ENCODE results near the gene STRADB.

Gene STRADB

DNA sequence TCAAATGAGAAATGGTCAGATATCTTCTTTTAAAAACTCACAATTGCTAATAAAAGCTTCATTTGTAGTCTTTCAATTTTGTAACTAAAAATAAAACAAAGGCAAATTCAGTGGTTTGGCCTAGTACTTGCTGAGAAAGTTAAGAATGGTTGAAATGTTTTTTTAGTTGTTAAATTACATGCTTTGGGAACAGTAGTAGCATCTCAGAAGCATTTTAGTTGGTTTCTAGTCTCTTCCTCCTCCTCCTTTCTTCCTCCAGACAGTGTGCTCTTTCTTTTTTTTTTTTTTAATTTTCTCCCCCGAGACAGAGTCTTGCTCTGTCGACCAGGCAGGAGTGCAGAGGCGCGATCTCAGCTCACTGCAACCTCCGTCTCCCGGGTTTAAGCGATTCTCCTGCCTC lies 10.1 kb upstream of the STRADB start:
- no peak for DNase-seq (ENCODE audit: low read depth in 2 of 2)
- TF ChIP-seq, protein P1, sequence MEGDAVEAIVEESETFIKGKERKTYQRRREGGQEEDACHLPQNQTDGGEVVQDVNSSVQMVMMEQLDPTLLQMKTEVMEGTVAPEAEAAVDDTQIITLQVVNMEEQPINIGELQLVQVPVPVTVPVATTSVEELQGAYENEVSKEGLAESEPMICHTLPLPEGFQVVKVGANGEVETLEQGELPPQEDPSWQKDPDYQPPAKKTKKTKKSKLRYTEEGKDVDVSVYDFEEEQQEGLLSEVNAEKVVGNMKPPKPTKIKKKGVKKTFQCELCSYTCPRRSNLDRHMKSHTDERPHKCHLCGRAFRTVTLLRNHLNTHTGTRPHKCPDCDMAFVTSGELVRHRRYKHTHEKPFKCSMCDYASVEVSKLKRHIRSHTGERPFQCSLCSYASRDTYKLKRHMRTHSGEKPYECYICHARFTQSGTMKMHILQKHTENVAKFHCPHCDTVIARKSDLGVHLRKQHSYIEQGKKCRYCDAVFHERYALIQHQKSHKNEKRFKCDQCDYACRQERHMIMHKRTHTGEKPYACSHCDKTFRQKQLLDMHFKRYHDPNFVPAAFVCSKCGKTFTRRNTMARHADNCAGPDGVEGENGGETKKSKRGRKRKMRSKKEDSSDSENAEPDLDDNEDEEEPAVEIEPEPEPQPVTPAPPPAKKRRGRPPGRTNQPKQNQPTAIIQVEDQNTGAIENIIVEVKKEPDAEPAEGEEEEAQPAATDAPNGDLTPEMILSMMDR (IDR thresholded peaks at IDR 0.05; ENCODE audit: low read depth, low read length): no peak
- no peak overlapping the region for H3K4me3 ChIP-seq (replicated peaks in 1 of 2; ENCODE audit: low read depth in 2 of 2, low read length in 2 of 2)

DNA sequence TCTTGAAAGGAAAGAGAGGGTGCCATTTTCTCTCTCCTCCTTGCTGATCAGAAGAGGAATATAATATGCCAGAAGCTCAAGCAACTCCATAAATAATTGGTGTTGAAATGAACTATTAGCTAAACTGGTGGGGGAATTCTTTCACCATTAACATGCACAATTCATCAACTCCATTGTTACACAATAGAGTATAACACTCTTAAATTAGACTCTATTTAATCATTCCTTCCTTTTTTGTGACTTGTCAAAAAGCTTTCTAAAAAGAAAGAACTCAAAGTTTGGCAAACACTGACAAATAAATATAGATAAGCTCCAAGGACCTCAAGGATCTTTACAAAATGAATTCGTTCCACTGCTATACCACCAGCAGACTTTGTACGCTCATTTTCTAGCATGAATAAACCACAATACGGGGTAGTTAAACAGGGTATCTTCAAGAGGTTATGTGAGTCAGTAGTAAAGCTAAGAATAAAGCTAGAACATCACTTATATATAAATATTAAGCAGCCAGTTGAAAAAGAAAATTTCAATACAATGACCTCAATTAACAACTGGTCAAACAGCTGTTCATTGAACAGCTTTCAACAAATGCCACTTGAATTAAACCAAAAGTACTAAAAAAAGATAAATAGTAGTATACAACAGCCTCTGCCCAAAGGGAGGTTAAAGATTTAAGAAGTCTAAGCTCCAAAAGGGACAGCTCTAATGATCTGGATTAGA lies 6.6 kb upstream of the STRADB start:
- DNase-seq (ENCODE audit: low read depth in 2 of 2): no peak
- H3K4me3 ChIP-seq (replicated peaks in 1 of 2; ENCODE audit: low read depth in 2 of 2, low read length in 2 of 2): no peak overlapping the region
- TF ChIP-seq, protein P1 (IDR thresholded peaks at IDR 0.05; ENCODE audit: low read depth, low read length): no peak

DNA sequence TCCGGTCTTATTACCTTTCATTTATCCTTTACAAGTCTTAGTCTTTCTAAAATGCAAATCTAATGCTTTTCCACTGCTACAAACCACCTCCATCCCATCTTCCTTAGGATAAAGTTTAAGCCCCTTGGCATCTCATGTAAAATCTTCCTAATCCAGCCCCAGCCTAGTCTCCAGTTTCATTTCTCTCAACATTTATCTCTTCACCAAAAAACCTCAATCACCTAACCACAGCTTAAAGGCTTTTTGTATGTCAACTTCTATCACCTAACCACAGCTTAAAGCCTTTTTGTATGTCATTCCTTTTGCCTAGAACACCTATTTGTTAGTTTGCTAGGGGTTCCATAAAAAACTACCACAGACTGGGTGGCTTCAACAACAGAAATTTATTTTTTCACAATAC lies 4.5 kb upstream of the STRADB start:
- TF ChIP-seq, protein P1 (IDR thresholded peaks at IDR 0.05; ENCODE audit: low read depth, low read length): no peak
- DNase-seq (ENCODE audit: low read depth in 2 of 2): no peak
- H3K4me3 ChIP-seq (replicated peaks in 1 of 2; ENCODE audit: low read depth in 2 of 2, low read length in 2 of 2): no peak overlapping the region

DNA sequence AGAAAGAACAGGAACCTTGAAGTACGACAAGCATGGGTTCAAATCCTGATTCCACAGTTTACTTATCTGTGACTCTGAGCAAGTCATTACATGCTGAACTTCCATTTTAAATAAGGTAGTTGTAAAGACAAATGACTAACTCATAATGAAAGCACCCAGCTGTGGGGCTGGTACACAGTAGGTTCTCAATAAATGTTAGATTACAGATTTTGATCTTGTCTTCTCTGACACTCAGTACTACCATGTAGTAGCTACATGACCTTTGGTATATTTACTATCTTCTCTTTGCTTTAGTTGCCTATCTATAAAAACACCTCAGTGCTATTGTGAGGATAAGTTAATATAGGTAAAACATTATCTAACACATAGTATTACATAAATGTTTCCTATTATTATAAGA lies 3.5 kb upstream of the STRADB start:
- H3K4me3 ChIP-seq (replicated peaks in 1 of 2; ENCODE audit: low read depth in 2 of 2, low read length in 2 of 2): no peak overlapping the region
- TF ChIP-seq, protein P1 (IDR thresholded peaks at IDR 0.05; ENCODE audit: low read depth, low read length): no peak
- DNase-seq (ENCODE audit: low read depth in 2 of 2): no peak

DNA sequence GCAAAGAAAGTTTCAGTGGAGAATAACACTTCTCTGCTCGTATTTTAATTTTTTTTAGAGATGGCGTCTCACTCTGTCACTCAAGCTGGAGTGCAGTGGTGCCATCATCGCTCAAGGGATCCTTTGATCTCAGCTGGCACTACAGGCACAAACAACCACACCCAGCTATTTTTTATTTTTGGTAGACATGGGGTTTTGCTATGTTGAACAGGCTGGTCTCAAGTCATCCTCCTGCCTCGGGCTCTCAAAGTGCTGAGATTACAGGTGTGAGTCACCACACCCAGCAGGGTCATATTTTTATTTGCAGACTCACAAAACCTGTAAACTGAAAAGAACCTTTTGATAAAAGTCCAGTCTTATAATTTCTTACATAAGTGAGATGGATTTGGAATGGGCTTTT lies 2.8 kb upstream of the STRADB start:
- no peak overlapping the region for H3K4me3 ChIP-seq (replicated peaks in 1 of 2; ENCODE audit: low read depth in 2 of 2, low read length in 2 of 2)
- DNase-seq (ENCODE audit: low read depth in 2 of 2): no peak
- TF ChIP-seq, protein P1 (IDR thresholded peaks at IDR 0.05; ENCODE audit: low read depth, low read length): no peak

DNA sequence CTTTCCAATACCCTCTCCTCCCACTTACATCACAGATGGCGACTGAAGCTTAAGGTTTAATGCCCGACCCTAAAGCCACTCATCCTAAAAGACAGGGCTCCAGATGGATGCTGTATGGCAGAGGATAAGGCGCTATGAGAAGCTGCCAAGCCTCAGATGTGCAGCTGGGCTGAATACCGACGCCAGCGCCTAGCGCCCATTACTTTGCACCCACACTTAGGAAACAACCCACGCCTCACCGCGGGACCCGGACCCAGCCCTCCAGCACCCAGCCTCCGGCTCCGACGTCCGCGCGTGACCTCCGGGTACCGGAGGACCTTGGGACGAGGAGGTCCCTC lies 617 bp upstream of the STRADB start:
- TF ChIP-seq, protein P1 (IDR thresholded peaks at IDR 0.05; ENCODE audit: low read depth, low read length): no peak
- peak in 1 of 2 donors; percentile 45 for DNase-seq (ENCODE audit: low read depth in 2 of 2)

More for the DNA sequence above, 617 bp upstream of the STRADB start:
- H3K4me3 ChIP-seq (replicated peaks in 1 of 2; ENCODE audit: low read depth in 2 of 2, low read length in 2 of 2): peak overlapping the region; percentile 93 to 94

Measured in cardiac fibroblast (primary cell).